Esophagus muscularis mucosa (tissue), 4 donors: Measurements from ENCODE around the gene ENAM. TPM values are rescaled to one million over a fixed set of nuclear protein-coding genes. Genes with fewer than 3 reads are reported as not detected.

Experiments
- DNase-seq: peaks from one replicate; pipeline ENCODE4 v3.0.0-alpha.2; 2017; ENCODE audit errors: extremely low spot score
- H3K27ac ChIP-seq, 4 donors: fragments of 200-600 bp; sonication (generic); replicated peaks in 1 of 4; 1 replicate in 3 of 4; 2 replicates in 1 of 4; pipeline ENCODE4 v1.5.1; 2016 to 2019; ENCODE audit warnings: mild to moderate bottlenecking in 1 of 4
- H3K27me3 ChIP-seq, 4 donors: fragments of 200-600 bp; sonication (generic); one replicate each; pipeline versions ENCODE4 v1.5.1 to v1.6.0; 2016 to 2019
- H3K36me3 ChIP-seq, 4 donors: fragments of 200-600 bp; sonication (generic); one replicate each; pipeline ENCODE4 v1.5.1; 2016 to 2019
- H3K4me1 ChIP-seq, 4 donors: fragments of 200-600 bp; sonication (generic); one replicate each; pipeline ENCODE4 v1.5.1; 2016 to 2019
- H3K4me3 ChIP-seq, 4 donors: fragments of 200-600 bp; sonication (generic); 1 replicate in 2 of 4; 2 replicates in 2 of 4; pipeline ENCODE4 v1.5.1; 2016 to 2019; ENCODE audit warnings: mild to moderate bottlenecking in 4 of 4, moderate library complexity in 1 of 4
- H3K9me3 ChIP-seq, 4 donors: fragments of 200-600 bp; sonication (generic); 1 replicate in 3 of 4; 2 replicates in 1 of 4; pipeline ENCODE4 v1.5.1; 2016 to 2019
- EP300 ChIP-seq: sonication (generic); formaldehyde crosslinking; IDR thresholded peaks from one replicate; pipeline ENCODE4 v1.6.1; 2017; ENCODE audit warnings: antibody characterized with exemption
- POLR2A ChIP-seq: fragments of 450-650 bp; IDR thresholded peaks from one replicate; pipeline ENCODE4 v1.6.1; 2017; ENCODE audit warnings: antibody characterized with exemption, moderate library complexity, mild to moderate bottlenecking, low read depth
- POLR2AphosphoS5 ChIP-seq, 2 donors: sonication (generic); formaldehyde crosslinking; IDR thresholded peaks; one replicate each; pipeline ENCODE4 v1.6.1; 2017; ENCODE audit warnings: antibody characterized with exemption in 2 of 2
- WGBS: methylation state at CpG from one replicate; pipeline ENCODE4 v1.1.5; 2018; 5-methylcytosine and 5-hydroxymethylcytosine counted together
- intact Hi-C: fragments of 100-400 bp; cut with DNase I; formaldehyde crosslinking; loops from one replicate; pipeline ENCODE4 v1.15.1; 2023
- total RNA-seq, 4 donors: library from RNA; depleted of rRNA; stranded (reverse); fragments of >200 nt; gene quantifications; one replicate each; pipeline versions ENCODE4 v1.1.0 to v1.2.1, GENCODE V29; 2016
- TF ChIP-seq, protein P1 (sequence below), 3 experiments: fragments of 200-600 bp in 2 of 3; fragments of 450-650 bp in 1 of 3; sonication (generic) in 2 of 3; IDR thresholded peaks; one replicate each; pipeline ENCODE4 v1.5.1; 2017 to 2019; ENCODE audit warnings: antibody characterized with exemption in 3 of 3, mild to moderate bottlenecking in 2 of 3, moderate library complexity in 1 of 3

The ENAM gene
- total RNA-seq, 4 donors from 2014 or later = not detected

DNA sequence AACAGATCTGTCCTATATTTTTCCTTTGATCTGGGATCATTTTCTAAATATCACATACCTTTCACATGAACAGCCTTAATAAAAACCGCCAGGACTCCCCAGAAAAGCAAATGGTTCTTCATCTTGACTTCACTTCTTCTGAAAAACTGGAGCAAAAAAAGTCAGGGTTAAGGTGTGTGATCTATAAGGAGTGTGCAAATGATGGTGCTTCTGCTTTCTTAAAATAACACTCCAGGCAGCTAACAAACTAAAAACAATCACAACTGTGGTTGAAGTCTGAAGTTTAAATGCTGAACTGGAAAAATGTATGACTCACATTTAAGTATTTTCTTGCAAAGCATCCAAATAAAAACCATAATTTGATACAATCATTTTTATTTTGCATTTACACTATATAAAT lies 37.8 kb downstream of the ENAM start, which contains the start of gene JCHAIN:
Gene JCHAIN (minus strand): TSS at position 140 of the 400 bp plus-strand sequence. CDS start 18 bp downstream, at position 122.
- H3K27me3 ChIP-seq = peaks cover 0 to 3% (median 0%) of the 10 kb centered on the region in 4 donors
- no peaks in the 10 kb centered on the region for H3K9me3 ChIP-seq
- no peak within 1 kb of the TSS for H3K27ac ChIP-seq
- H3K36me3 ChIP-seq = no peaks in the 10 kb centered on the region
- intact Hi-C loops = no loop called here
- WGBS = 71% methylated on average over 1 of the region's 1 CpG
- no peaks in the 10 kb centered on the region for H3K4me1 ChIP-seq
- TF ChIP-seq POLR2A (no peak), EP300 (no peak), POLR2AphosphoS5 (IDR thresholded peaks at IDR 0.05) (no peak)
- TF ChIP-seq, protein P1, sequence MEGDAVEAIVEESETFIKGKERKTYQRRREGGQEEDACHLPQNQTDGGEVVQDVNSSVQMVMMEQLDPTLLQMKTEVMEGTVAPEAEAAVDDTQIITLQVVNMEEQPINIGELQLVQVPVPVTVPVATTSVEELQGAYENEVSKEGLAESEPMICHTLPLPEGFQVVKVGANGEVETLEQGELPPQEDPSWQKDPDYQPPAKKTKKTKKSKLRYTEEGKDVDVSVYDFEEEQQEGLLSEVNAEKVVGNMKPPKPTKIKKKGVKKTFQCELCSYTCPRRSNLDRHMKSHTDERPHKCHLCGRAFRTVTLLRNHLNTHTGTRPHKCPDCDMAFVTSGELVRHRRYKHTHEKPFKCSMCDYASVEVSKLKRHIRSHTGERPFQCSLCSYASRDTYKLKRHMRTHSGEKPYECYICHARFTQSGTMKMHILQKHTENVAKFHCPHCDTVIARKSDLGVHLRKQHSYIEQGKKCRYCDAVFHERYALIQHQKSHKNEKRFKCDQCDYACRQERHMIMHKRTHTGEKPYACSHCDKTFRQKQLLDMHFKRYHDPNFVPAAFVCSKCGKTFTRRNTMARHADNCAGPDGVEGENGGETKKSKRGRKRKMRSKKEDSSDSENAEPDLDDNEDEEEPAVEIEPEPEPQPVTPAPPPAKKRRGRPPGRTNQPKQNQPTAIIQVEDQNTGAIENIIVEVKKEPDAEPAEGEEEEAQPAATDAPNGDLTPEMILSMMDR (IDR thresholded peaks at IDR 0.05) = no peak
- no peak for DNase-seq
- H3K4me3 ChIP-seq = no peak within 1 kb of the TSS

DNA sequence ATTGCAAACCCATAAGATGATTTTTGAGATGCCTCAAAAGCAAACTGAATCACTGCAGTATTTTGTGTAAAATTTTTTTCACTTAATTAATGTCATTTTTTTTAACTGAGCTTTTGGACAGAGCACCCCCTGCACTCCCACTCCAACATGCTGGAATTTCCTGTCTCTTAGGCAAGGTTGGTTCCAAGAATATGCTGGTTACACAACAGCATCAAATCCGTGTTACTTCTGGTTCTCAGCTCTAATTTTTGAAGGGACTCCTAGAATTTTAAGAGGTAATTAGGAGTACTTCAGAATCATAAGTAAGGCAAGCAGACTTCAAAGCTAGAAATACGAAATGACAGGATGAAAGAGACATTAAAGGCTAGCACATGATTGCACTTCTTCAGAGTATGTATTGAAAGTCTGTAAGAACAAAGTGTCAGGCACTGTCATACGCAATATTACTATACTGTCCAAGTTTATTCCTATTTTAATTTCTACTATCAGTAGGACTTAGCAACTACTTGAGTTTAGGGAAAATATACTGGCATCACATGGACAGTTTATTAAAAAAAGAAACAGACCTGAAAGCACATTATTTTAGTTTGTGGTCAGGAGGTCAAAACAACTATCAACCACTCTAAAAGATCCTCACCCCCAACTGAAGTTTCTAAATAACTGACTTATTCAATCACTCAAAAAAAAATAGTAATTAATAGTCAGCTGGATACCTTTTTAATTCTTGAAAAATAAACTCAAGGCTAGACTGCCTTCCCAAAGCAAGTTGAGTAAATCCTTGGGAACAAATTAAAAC lies 39.4 kb downstream of the ENAM start:
- Histone ChIP-seq H3K4me3 (no peak overlapping the region), H3K9me3 (no peaks in the 10 kb centered on the region), H3K36me3 (no peaks in the 10 kb centered on the region), H3K27me3 (peaks cover 0 to 3% (median 0%) of the 10 kb centered on the region in 4 donors), H3K27ac (no peak overlapping the region), H3K4me1 (no peaks in the 10 kb centered on the region)
- intact Hi-C loops = no loop called here
- TF ChIP-seq POLR2A (no peak), EP300 (no peak), POLR2AphosphoS5 (IDR thresholded peaks at IDR 0.05) (no peak)
- TF ChIP-seq, protein P1 (IDR thresholded peaks at IDR 0.05) = no peak
- no peak for DNase-seq
- 55% methylated on average over 3 of the region's 3 CpGs for WGBS

DNA sequence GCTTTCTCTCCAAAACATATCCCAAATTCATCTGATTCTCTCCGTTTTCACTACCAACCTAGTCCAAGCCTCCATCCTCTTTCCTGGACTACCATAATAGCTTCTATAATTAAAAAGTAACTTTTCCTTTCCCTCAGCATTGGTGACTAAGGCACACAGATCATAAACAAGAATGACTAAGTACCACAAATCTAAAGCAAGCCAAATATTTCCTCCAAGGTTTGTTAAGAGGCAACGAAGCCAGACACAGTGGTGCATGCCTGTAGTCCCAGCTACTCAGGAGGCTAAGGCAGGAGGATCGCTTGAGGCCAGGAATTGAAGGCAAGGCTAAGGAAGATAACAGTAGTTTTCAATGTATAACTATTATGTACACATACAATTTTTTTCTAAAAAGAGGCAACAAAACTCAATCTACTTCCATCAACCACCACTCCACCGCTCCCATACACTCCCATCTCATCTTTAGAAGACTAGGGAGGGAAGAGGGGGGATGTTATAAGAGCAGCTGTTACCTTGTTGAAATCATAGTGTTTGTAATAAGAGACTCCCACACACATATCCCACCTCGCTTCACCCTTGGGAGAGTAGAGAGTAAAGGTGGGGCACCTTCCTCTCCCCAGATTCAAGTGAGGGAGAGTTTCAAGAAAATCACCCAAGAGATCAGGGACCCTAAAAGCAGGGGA lies 41.9 kb downstream of the ENAM start:
- Histone ChIP-seq H3K36me3 (no peaks in the 10 kb centered on the region), H3K27me3 (no peaks in the 10 kb centered on the region), H3K4me1 (no peaks in the 10 kb centered on the region), H3K27ac (no peak overlapping the region), H3K9me3 (no peaks in the 10 kb centered on the region), H3K4me3 (no peak overlapping the region)
- WGBS = 77% methylated on average over 5 of the region's 5 CpGs
- TF ChIP-seq EP300 = no peak
- TF ChIP-seq, protein P1 (IDR thresholded peaks at IDR 0.05) = no peak
- no peak for TF ChIP-seq POLR2AphosphoS5 (IDR thresholded peaks at IDR 0.05)
- TF ChIP-seq POLR2A = no peak
- no peak for DNase-seq
- intact Hi-C loops = no loop called here

DNA sequence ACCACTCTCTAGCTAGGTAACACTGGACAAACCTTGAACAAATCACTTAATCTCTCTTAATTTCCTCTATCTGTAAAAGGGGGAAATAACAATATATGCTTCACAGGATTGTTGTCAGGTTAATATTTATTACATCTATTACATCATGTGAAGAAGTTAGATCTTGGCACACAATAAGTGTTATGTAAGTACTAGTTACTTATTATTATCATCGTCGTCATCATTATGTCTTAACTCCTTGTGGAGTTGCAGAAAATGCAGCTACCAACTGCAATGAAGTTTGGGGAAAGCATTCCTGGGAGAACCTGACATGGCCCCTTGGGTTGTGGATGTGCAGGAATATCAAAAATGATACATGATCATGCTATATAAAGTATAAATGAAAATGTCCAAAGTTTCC lies 42.5 kb downstream of the ENAM start:
- intact Hi-C loops = no loop called here
- no peaks in the 10 kb centered on the region for H3K27me3 ChIP-seq
- no peaks in the 10 kb centered on the region for H3K9me3 ChIP-seq
- DNase-seq = no peak
- no peak overlapping the region for H3K27ac ChIP-seq
- TF ChIP-seq POLR2A (no peak), EP300 (no peak), POLR2AphosphoS5 (IDR thresholded peaks at IDR 0.05) (no peak)
- TF ChIP-seq, protein P1 (IDR thresholded peaks at IDR 0.05) = no peak
- no peak overlapping the region for H3K4me3 ChIP-seq
- no peaks in the 10 kb centered on the region for H3K4me1 ChIP-seq
- no peaks in the 10 kb centered on the region for H3K36me3 ChIP-seq
- WGBS = 60% methylated on average over 2 of the region's 2 CpGs
